IMR-90 (cell line): ENCODE results near the gene PLEKHH1. TPM values are rescaled to one million over a fixed set of nuclear protein-coding genes. Genes with fewer than 3 reads are reported as not detected.

Experiments used
- ATAC-seq: fragments of 200-7000 bp; cut with Tn5 transposase; 2 replicates; pipeline ENCODE4 v1.9.1; 2020; ENCODE audit warnings: low read depth, mild to moderate bottlenecking, moderate library complexity
- BruUV-seq: library from RNA; stranded (reverse); fragments of 400-500 nt; replicated peaks from 2 replicates; lab custom pipeline; 2021; lab: Mats Ljungman, UMichigan
- CTCF ChIA-PET: fragments of 300-600 bp; formaldehyde crosslinking; extraction: SDS; loops from one replicate; lab custom pipeline; 2021; ENCODE audit warnings: antibody characterized with exemption; lab: Yijun Ruan, JAX
- POLR2A ChIA-PET: fragments of 300-600 bp; sonication (Branson Sonifier 250); formaldehyde crosslinking; loops from one replicate; lab custom pipeline; 2022; ENCODE audit warnings: antibody characterized with exemption; ENCODE audit not compliant: unreplicated experiment; lab: Charles Lee
- DNase-seq: peaks from one replicate; pipeline ENCODE4 v3.0.0; 2013
- H2AFZ ChIP-seq: replicated peaks from 2 replicates; pipeline ENCODE3; 2013; ENCODE audit warnings: low read length, mild to moderate bottlenecking; ENCODE audit not compliant: poor library complexity
- H2AK5ac ChIP-seq: 2 replicates; pipeline ENCODE4 v1.6.1; 2013; ENCODE audit warnings: low read depth, low read length, inconsistent platforms
- H2AK9ac ChIP-seq: replicated peaks from 2 replicates; pipeline ENCODE3; 2013; ENCODE audit warnings: mild to moderate bottlenecking, low read depth, low read length, moderate library complexity; ENCODE audit not compliant: poor library complexity
- H2BK120ac ChIP-seq: 2 replicates; pipeline ENCODE4 v1.6.1; 2013; ENCODE audit warnings: low read depth, low read length, inconsistent platforms
- H2BK15ac ChIP-seq: 3 replicates; pipeline ENCODE4 v1.6.1; 2013; ENCODE audit warnings: low read depth, low read length, inconsistent platforms
- H2BK20ac ChIP-seq: 2 replicates; pipeline ENCODE4 v1.6.1; 2013; ENCODE audit warnings: low read depth, mild to moderate bottlenecking, inconsistent platforms, low read length, moderate library complexity
- H2BK5ac ChIP-seq: 2 replicates; pipeline ENCODE4 v1.6.1; 2013; ENCODE audit warnings: mild to moderate bottlenecking, low read depth, low read length, inconsistent platforms; ENCODE audit not compliant: poor library complexity, severe bottlenecking
- H3K14ac ChIP-seq: replicated peaks from 2 replicates; pipeline ENCODE4 v1.6.1; 2013; ENCODE audit warnings: low read depth, low read length, inconsistent platforms
- H3K18ac ChIP-seq: 2 replicates; pipeline ENCODE4 v1.6.1; 2013; ENCODE audit warnings: low read depth, low read length, control low read depth
- H3K23ac ChIP-seq: 2 replicates; pipeline ENCODE4 v1.6.1; 2013; ENCODE audit warnings: low read depth, low read length, inconsistent platforms
- H3K27ac ChIP-seq: 2 replicates; pipeline ENCODE4 v1.5.1; 2013; ENCODE audit warnings: mild to moderate bottlenecking, control low read depth, low read length; ENCODE audit not compliant: insufficient read depth
- H3K27me3 ChIP-seq: 2 replicates; pipeline ENCODE4 v1.6.1; 2013; ENCODE audit warnings: low read length; ENCODE audit not compliant: control insufficient read depth, insufficient read depth
- H3K36me3 ChIP-seq: 2 replicates; pipeline ENCODE4 v1.6.1; 2013; ENCODE audit warnings: low read length, mixed read lengths; ENCODE audit not compliant: control insufficient read depth, insufficient read depth
- H3K4ac ChIP-seq: 2 replicates; pipeline ENCODE4 v1.6.1; 2013; ENCODE audit warnings: low read depth, low read length, inconsistent platforms
- H3K4me1 ChIP-seq: 2 replicates; pipeline ENCODE4 v1.6.1; 2013; ENCODE audit warnings: low read length, mixed read lengths; ENCODE audit not compliant: control insufficient read depth, insufficient read depth
- H3K4me2 ChIP-seq: 2 replicates; pipeline ENCODE4 v1.6.1; 2013; ENCODE audit warnings: low read depth, mild to moderate bottlenecking, control low read depth, low read length, moderate library complexity
- H3K4me3 ChIP-seq: 2 replicates; pipeline ENCODE4 v1.5.1; 2013; ENCODE audit warnings: low read depth, mild to moderate bottlenecking, control low read depth, low read length, moderate library complexity; ENCODE audit not compliant: insufficient read depth
- H3K56ac ChIP-seq: 2 replicates; pipeline ENCODE4 v1.6.1; 2013; ENCODE audit warnings: low read length, inconsistent platforms; ENCODE audit not compliant: insufficient read depth; ENCODE audit errors: extremely low read depth
- H3K79me1 ChIP-seq, 2 experiments: 2 replicates each; pipeline ENCODE4 v1.6.1; 2013; ENCODE audit warnings: low read length in 2 of 2, inconsistent platforms in 1 of 2, low read depth in 1 of 2
- H3K9ac ChIP-seq: 2 replicates; pipeline ENCODE4 v1.6.1; 2013; ENCODE audit warnings: low read depth, low read length, control low read depth
- H3K9me1 ChIP-seq: 2 replicates; pipeline ENCODE4 v1.6.1; 2013; ENCODE audit warnings: low read length, inconsistent platforms; ENCODE audit not compliant: insufficient read depth
- H3K9me3 ChIP-seq: 2 replicates; pipeline ENCODE4 v1.6.1; 2013; ENCODE audit warnings: low read length; ENCODE audit not compliant: control insufficient read depth, insufficient read depth
- H4K20me1 ChIP-seq: 2 replicates; pipeline ENCODE4 v1.6.1; 2013; ENCODE audit warnings: low read length, inconsistent platforms; ENCODE audit not compliant: insufficient read depth
- H4K5ac ChIP-seq: 2 replicates; pipeline ENCODE4 v1.6.1; 2013; ENCODE audit warnings: mild to moderate bottlenecking, low read depth, low read length, control low read depth
- H4K8ac ChIP-seq, 2 experiments: 2 replicates each; pipeline ENCODE4 v1.6.1; 2013; ENCODE audit warnings: low read depth in 2 of 2, low read length in 2 of 2, control low read depth in 1 of 2, inconsistent platforms in 1 of 2
- H4K91ac ChIP-seq: 2 replicates; pipeline ENCODE4 v1.6.1; 2013; ENCODE audit warnings: low read depth, low read length, inconsistent platforms; ENCODE audit not compliant: insufficient read depth
- CEBPB ChIP-seq: IDR thresholded peaks from 2 replicates; pipeline ENCODE4 v1.6.1; 2012; ENCODE audit warnings: low read depth, low read length, improper control_type of control experiment
- CHD1 ChIP-seq: IDR thresholded peaks from 2 replicates; pipeline ENCODE4 v1.6.1; 2012; ENCODE audit warnings: low read depth, low read length, improper control_type of control experiment
- RAD21 ChIP-seq: IDR thresholded peaks from 2 replicates; pipeline ENCODE4 v1.6.1; 2012; ENCODE audit warnings: low read length, improper control_type of control experiment
- RCOR1 ChIP-seq: IDR thresholded peaks from 2 replicates; pipeline ENCODE4 v1.6.1; 2012; ENCODE audit warnings: mild to moderate bottlenecking, low read length, improper control_type of control experiment; ENCODE audit not compliant: insufficient replicate concordance
- WGBS, 2 experiments: methylation state at CpG; one replicate each; pipeline versions ENCODE4 v1.1.5 to v1.1.7; 2013; ENCODE audit warnings: missing lambda C conversion rate in 2 of 2; ENCODE audit not compliant: insufficient read length in 1 of 2; ENCODE audit errors: extremely low coverage in 2 of 2; 5-methylcytosine and 5-hydroxymethylcytosine counted together
- dilution Hi-C: fragments of 300-500 bp; cut with HindIII; formaldehyde crosslinking; loops from one replicate; pipeline ENCODE4 v1.14.3; 2018; ENCODE audit warnings: low sequenced_read_pairs; ENCODE audit not compliant: unreplicated experiment
- in situ Hi-C: fragments of 300-500 bp; cut with MboI; formaldehyde crosslinking; loops from 3 replicates; pipeline ENCODE4 v1.14.3; 2019; ENCODE audit warnings: low sequenced_read_pairs, inconsistent platforms, mixed read lengths
- intact Hi-C: fragments of 100-400 bp; cut with micrococcal nuclease; formaldehyde crosslinking; loops from 2 replicates; pipeline ENCODE4 v1.10.0; 2022
- polyA plus RNA-seq, 3 experiments: library from polyadenylated mRNA; depleted of rRNA; stranded (reverse); fragments of >200 nt; gene quantifications; 2 replicates each; pipeline ENCODE4 v1.2.3, GENCODE V29; 2012; ENCODE audit warnings: low replicate concordance in 1 of 3
- total RNA-seq: library from RNA; depleted of rRNA; stranded (reverse); fragments of >200 nt; gene quantifications from 2 replicates; pipeline ENCODE4 v1.2.3, GENCODE V29; 2012
- TF ChIP-seq, protein P1 (sequence below): fragments of 150-350 bp; IDR thresholded peaks from 2 replicates; pipeline ENCODE4 v1.6.1; 2017; ENCODE audit warnings: mild to moderate bottlenecking, antibody characterized with exemption, low read length, low read depth

PLEKHH1 gene
- total and polyA plus RNA-seq, 2 of the 4 experiments (the other 2 are of a cell fraction) = under 0.01 to 0.34 TPM

DNA sequence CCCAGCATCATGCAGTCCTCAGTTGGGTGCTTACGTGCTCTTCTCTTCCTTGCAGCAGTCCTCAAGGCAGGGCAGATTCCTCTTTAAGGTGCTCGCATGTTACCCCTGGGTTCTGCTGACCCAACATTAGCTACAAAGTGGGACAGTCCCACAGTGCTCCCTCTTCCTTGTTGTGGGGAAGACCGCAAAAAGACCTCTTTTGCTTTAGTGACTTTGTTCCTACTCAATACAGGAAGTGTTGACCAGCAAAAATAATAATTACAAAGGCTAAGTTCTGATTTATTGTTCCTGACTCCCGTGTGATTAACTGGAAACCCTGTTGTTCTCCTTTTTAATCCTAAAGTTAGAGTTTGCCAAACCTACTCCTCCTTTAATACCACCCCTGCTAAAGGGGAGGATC is 53.3 kb downstream of the PLEKHH1 start:
- WGBS, 2 experiments = 80% methylated on average over 1 of the region's 4 CpGs; no CpG with 5 or more reads in 1 of the 2 experiments
- POLR2A ChIA-PET = no interaction called here

More for the DNA sequence above, 53.3 kb downstream of the PLEKHH1 start:
- Histone ChIP-seq H3K23ac (no peak overlapping the region), H3K18ac (no peak overlapping the region), H2BK20ac (no peak overlapping the region), H3K4me3 (no peak overlapping the region), H3K27me3 (no peaks in the 10 kb centered on the region), H4K5ac (no peak overlapping the region), H4K20me1 (no peaks in the 10 kb centered on the region), H3K9me3 (no peaks in the 10 kb centered on the region), H3K79me1 (no peaks in the 10 kb centered on the region), H3K4me2 (no peak overlapping the region), H3K36me3 (peaks cover 5% of the 10 kb centered on the region), H2AFZ (no peak overlapping the region), H4K8ac (no peak overlapping the region), H3K4me1 (no peaks in the 10 kb centered on the region), H3K4ac (no peak overlapping the region), H3K9me1 (no peaks in the 10 kb centered on the region), H3K14ac (no peak overlapping the region), H2BK5ac (no peak overlapping the region), H3K27ac (no peak overlapping the region), H2BK120ac (no peak overlapping the region), H3K9ac (no peak overlapping the region), H2AK9ac (no peak overlapping the region), H3K56ac (no peak overlapping the region), H2BK15ac (no peak overlapping the region), H2AK5ac (no peak overlapping the region), H4K91ac (no peak overlapping the region)
- in situ Hi-C loops (loop anchor here (5.0 kb wide), 1 partner anchor 116 kb away; the partner anchor contains the start of gene RDH12), dilution Hi-C loops (no loop called here), intact Hi-C loops (no loop called here)
- no peak for DNase-seq
- CTCF ChIA-PET = interaction anchor here (5.8 kb wide), 1 partner anchor 118 kb away, joined by 38 read pairs; no protein-coding TSS in a partner anchor
- no peak for ATAC-seq
- TF ChIP-seq CEBPB (no peak), CHD1 (no peak), RCOR1 (no peak), RAD21 (no peak)
- TF ChIP-seq, protein P1, sequence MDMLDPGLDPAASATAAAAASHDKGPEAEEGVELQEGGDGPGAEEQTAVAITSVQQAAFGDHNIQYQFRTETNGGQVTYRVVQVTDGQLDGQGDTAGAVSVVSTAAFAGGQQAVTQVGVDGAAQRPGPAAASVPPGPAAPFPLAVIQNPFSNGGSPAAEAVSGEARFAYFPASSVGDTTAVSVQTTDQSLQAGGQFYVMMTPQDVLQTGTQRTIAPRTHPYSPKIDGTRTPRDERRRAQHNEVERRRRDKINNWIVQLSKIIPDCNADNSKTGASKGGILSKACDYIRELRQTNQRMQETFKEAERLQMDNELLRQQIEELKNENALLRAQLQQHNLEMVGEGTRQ = no peak
- BruUV-seq = no TSS peak
